H9 (cell line): Measurements from ENCODE around the gene PLCB1. TPM values are rescaled to one million over a fixed set of nuclear protein-coding genes. Genes with fewer than 3 reads are reported as not detected.

Experiments
- DNase-seq: peaks from one replicate; pipeline ENCODE4 v3.0.0-alpha.2; 2017
- H2AFZ ChIP-seq: one replicate; pipeline ENCODE4 v1.6.1; 2013; ENCODE audit warnings: mild to moderate bottlenecking, low read length, control low read depth, moderate library complexity
- H2AK5ac ChIP-seq: 2 replicates; pipeline ENCODE4 v1.6.1; 2013; ENCODE audit warnings: low read length, control low read depth, mixed read lengths; ENCODE audit not compliant: insufficient read length
- H2BK120ac ChIP-seq: one replicate; pipeline ENCODE4 v1.6.1; 2013; ENCODE audit warnings: low read depth, mild to moderate bottlenecking, low read length, control low read depth, inconsistent platforms; ENCODE audit not compliant: poor library complexity, severe bottlenecking
- H2BK12ac ChIP-seq: 2 replicates; pipeline ENCODE4 v1.6.1; 2013; ENCODE audit warnings: low read length, control low read depth, mixed read lengths, low read depth; ENCODE audit not compliant: insufficient read length
- H2BK15ac ChIP-seq: 2 replicates; pipeline ENCODE4 v1.6.1; 2013; ENCODE audit warnings: low read depth, low read length, control low read depth
- H2BK20ac ChIP-seq: one replicate; pipeline ENCODE4 v1.6.1; 2013; ENCODE audit warnings: low read depth, mild to moderate bottlenecking, low read length, control low read depth, inconsistent platforms; ENCODE audit not compliant: poor library complexity, severe bottlenecking
- H2BK5ac ChIP-seq: 2 replicates; pipeline ENCODE4 v1.6.1; 2013; ENCODE audit warnings: low read length, control low read depth, mixed read lengths; ENCODE audit not compliant: insufficient read length
- H3K14ac ChIP-seq: 2 replicates; pipeline ENCODE4 v1.6.1; 2013; ENCODE audit warnings: low read length, control low read depth; ENCODE audit not compliant: insufficient read depth
- H3K18ac ChIP-seq: 2 replicates; pipeline ENCODE4 v1.6.1; 2013; ENCODE audit warnings: low read depth, mild to moderate bottlenecking, mixed read lengths, low read length, control low read depth; ENCODE audit not compliant: insufficient read length
- H3K23ac ChIP-seq: 2 replicates; pipeline ENCODE4 v1.6.1; 2013; ENCODE audit warnings: low read length, control low read depth, mixed read lengths, low read depth; ENCODE audit not compliant: insufficient read length
- H3K23me2 ChIP-seq: 2 replicates; pipeline ENCODE4 v1.6.1; 2013; ENCODE audit warnings: low read depth, mild to moderate bottlenecking, mixed read lengths, low read length, control low read depth; ENCODE audit not compliant: insufficient read length, poor library complexity, severe bottlenecking
- H3K27ac ChIP-seq: 2 replicates; pipeline ENCODE4 v1.5.1; 2013; ENCODE audit warnings: low read length, control low read depth, mixed read lengths, low read depth; ENCODE audit not compliant: insufficient read length
- H3K27me3 ChIP-seq: 2 replicates; pipeline ENCODE4 v1.6.1; 2013; ENCODE audit warnings: low read length, control low read depth, inconsistent platforms; ENCODE audit not compliant: insufficient read depth
- H3K4ac ChIP-seq: 2 replicates; pipeline ENCODE4 v1.6.1; 2013; ENCODE audit warnings: low read depth, mild to moderate bottlenecking, control low read depth, inconsistent platforms, low read length, moderate library complexity
- H3K4me1 ChIP-seq: 2 replicates; pipeline ENCODE4 v1.6.1; 2013; ENCODE audit warnings: low read length, control low read depth, inconsistent platforms; ENCODE audit not compliant: insufficient read depth
- H3K4me2 ChIP-seq: 2 replicates; pipeline ENCODE4 v1.6.1; 2013; ENCODE audit warnings: low read length, control low read depth, mixed read lengths; ENCODE audit not compliant: insufficient read length, insufficient read depth
- H3K56ac ChIP-seq: 2 replicates; pipeline ENCODE4 v1.6.1; 2013; ENCODE audit warnings: low read depth, mild to moderate bottlenecking, mixed read lengths, low read length, control low read depth; ENCODE audit not compliant: insufficient read length
- H3K79me1 ChIP-seq: 2 replicates; pipeline ENCODE4 v1.6.1; 2013; ENCODE audit warnings: low read depth, mild to moderate bottlenecking, moderate library complexity, low read length, control low read depth, inconsistent platforms; ENCODE audit not compliant: insufficient read depth, poor library complexity, severe bottlenecking
- H3K79me2 ChIP-seq: 2 replicates; pipeline ENCODE4 v1.6.1; 2013; ENCODE audit warnings: low read length, control low read depth, inconsistent platforms; ENCODE audit not compliant: insufficient read depth
- H3K9ac ChIP-seq: 2 replicates; pipeline ENCODE4 v1.6.1; 2013; ENCODE audit warnings: low read length, control low read depth, mixed read lengths; ENCODE audit not compliant: insufficient read length; ENCODE audit errors: extremely low read depth
- H3K9me3 ChIP-seq: one replicate; pipeline ENCODE4 v1.6.1; 2013; ENCODE audit warnings: low read depth, low read length, inconsistent platforms; ENCODE audit not compliant: control insufficient read depth
- H3T11ph ChIP-seq: one replicate; pipeline ENCODE4 v1.6.1; 2013; ENCODE audit warnings: mild to moderate bottlenecking, low read length, control low read depth, inconsistent platforms
- H4K20me1 ChIP-seq: one replicate; pipeline ENCODE4 v1.6.1; 2013; ENCODE audit not compliant: control insufficient read depth, insufficient read length, insufficient read depth
- H4K5ac ChIP-seq: 2 replicates; pipeline ENCODE4 v1.6.1; 2013; ENCODE audit warnings: low read depth, mild to moderate bottlenecking, mixed read lengths, low read length, control low read depth; ENCODE audit not compliant: insufficient read length
- H4K8ac ChIP-seq: replicated peaks from 2 replicates; pipeline ENCODE4 v1.6.1; 2013; ENCODE audit warnings: low read length, control low read depth, mixed read lengths, low read depth; ENCODE audit not compliant: insufficient read length
- H4K91ac ChIP-seq: 2 replicates; pipeline ENCODE4 v1.6.1; 2013; ENCODE audit warnings: low read depth, mild to moderate bottlenecking, moderate library complexity, mixed read lengths, low read length, control low read depth; ENCODE audit not compliant: insufficient read length
- H3K27ac Mint-ChIP-seq, 3 experiments: 2 replicates in 2 of 3; 3 replicates in 1 of 3; pipeline ENCODE4 v1.8.0; 2020 to 2021; ENCODE audit warnings: mixed read lengths in 3 of 3, mild to moderate bottlenecking in 1 of 3, moderate library complexity in 1 of 3
- H3K27me3 Mint-ChIP-seq: 2 replicates; pipeline ENCODE4 v1.8.0; 2021; ENCODE audit warnings: low read depth, mild to moderate bottlenecking, moderate library complexity, mixed read lengths
- H3K36me3 Mint-ChIP-seq, 3 experiments: 2 replicates in 2 of 3; 3 replicates in 1 of 3; pipeline ENCODE4 v1.8.0; 2020 to 2021; ENCODE audit warnings: low read depth in 3 of 3, mixed read lengths in 3 of 3; ENCODE audit not compliant: insufficient read depth in 1 of 3
- H3K4me1 Mint-ChIP-seq, 2 experiments: 2 replicates each; pipeline ENCODE4 v1.8.0; 2020; ENCODE audit warnings: mixed read lengths in 2 of 2
- H3K4me3 Mint-ChIP-seq, 2 experiments: 2 replicates in 1 of 2; 3 replicates in 1 of 2; pipeline ENCODE4 v1.8.0; 2020 to 2021; ENCODE audit warnings: mild to moderate bottlenecking in 2 of 2, mixed read lengths in 2 of 2, moderate library complexity in 1 of 2
- H3K9me3 Mint-ChIP-seq, 2 experiments: 2 replicates in 1 of 2; 3 replicates in 1 of 2; pipeline ENCODE4 v1.8.0; 2020; ENCODE audit warnings: mild to moderate bottlenecking in 2 of 2, mixed read lengths in 2 of 2, moderate library complexity in 1 of 2
- CTCF ChIP-seq: fragments of 200-600 bp; sonication (generic); conservative IDR thresholded peaks from 3 replicates; pipeline ENCODE4 v1.8.0; 2021; ENCODE audit warnings: antibody characterized with exemption, mild to moderate bottlenecking
- WGBS: extraction: QIAGEN DNeasy Blood & Tissue Kit; methylation state at CpG from one replicate; pipeline ENCODE4 v1.1.7; 2013; ENCODE audit warnings: missing lambda C conversion rate, low lambda C conversion rate, mixed read lengths; ENCODE audit not compliant: insufficient read length; ENCODE audit errors: extremely low coverage; 5-methylcytosine and 5-hydroxymethylcytosine counted together
- total RNA-seq: library from RNA; stranded (reverse); gene quantifications from 2 replicates; pipeline ENCODE4 v1.2.1, GENCODE V29; 2021

Gene PLCB1
- total RNA-seq, 1 experiment from 2014 or later: 11.5 TPM

- no peak overlapping the region for H2BK20ac ChIP-seq
- Mint-ChIP-seq H3K36me3 (peaks cover 0 to 5% (median 5%) of the 10 kb centered on the region in 3 experiments; a peak in 5 of 7 replicates), H3K27me3 (no peaks in the 10 kb centered on the region), H3K9me3 (peaks cover 4% of the 10 kb centered on the region in 2 experiments; a peak in 4 of 5 replicates), H3K4me1 (peaks cover 18 to 21% of the 10 kb centered on the region in 2 experiments), H3K27ac (peak overlapping the region in 1 of 3 experiments; percentile 36; a peak in 1 of 7 replicates), H3K4me3 (no peak overlapping the region)
- H2AFZ ChIP-seq: no peak overlapping the region
- H4K20me1 ChIP-seq: no peaks in the 10 kb centered on the region
- H3K27ac ChIP-seq: no peak overlapping the region
- H3K27me3 ChIP-seq: no peaks in the 10 kb centered on the region
- no peak overlapping the region for H3K4ac ChIP-seq
- no peak overlapping the region for H3K56ac ChIP-seq
- no peak overlapping the region for H2BK5ac ChIP-seq
- no peak overlapping the region for H4K5ac ChIP-seq
- H3K23me2 ChIP-seq: no peaks in the 10 kb centered on the region
- no peak overlapping the region for H2BK15ac ChIP-seq
- no peak overlapping the region for H4K91ac ChIP-seq
- H3K4me2 ChIP-seq: no peak overlapping the region
- no peak overlapping the region for H2BK12ac ChIP-seq
- H3K23ac ChIP-seq: no peak overlapping the region
- H3K18ac ChIP-seq: no peak overlapping the region
- no peaks in the 10 kb centered on the region for H3K4me1 ChIP-seq
- no peak for DNase-seq
- H3K79me1 ChIP-seq: no peaks in the 10 kb centered on the region
- H4K8ac ChIP-seq: no peak overlapping the region
- H3K9me3 ChIP-seq: no peaks in the 10 kb centered on the region
- no peak overlapping the region for H3K9ac ChIP-seq
- H2AK5ac ChIP-seq: no peak overlapping the region
- WGBS: no CpG with 5 or more reads among the region's 8 CpGs
- H3T11ph ChIP-seq: no peak overlapping the region
- TF ChIP-seq CTCF: no peak
- no peak overlapping the region for H3K14ac ChIP-seq
- H3K79me2 ChIP-seq: no peaks in the 10 kb centered on the region
- H2BK120ac ChIP-seq: no peak overlapping the region
These were observed 769.4 kb downstream of the PLCB1 start for GRCh38 chr20:8901237-8902025.
